ENCODE data around the gene CEACAM3. TPM values are rescaled to one million over a fixed set of nuclear protein-coding genes. Genes with fewer than 3 reads are reported as not detected.

The CEACAM3 gene
- total and polyA plus RNA-seq, 2 of the 8 experiments (the other 6 are each of a cell fraction or from before 2014, with no cell fraction given) = not detected

DNA sequence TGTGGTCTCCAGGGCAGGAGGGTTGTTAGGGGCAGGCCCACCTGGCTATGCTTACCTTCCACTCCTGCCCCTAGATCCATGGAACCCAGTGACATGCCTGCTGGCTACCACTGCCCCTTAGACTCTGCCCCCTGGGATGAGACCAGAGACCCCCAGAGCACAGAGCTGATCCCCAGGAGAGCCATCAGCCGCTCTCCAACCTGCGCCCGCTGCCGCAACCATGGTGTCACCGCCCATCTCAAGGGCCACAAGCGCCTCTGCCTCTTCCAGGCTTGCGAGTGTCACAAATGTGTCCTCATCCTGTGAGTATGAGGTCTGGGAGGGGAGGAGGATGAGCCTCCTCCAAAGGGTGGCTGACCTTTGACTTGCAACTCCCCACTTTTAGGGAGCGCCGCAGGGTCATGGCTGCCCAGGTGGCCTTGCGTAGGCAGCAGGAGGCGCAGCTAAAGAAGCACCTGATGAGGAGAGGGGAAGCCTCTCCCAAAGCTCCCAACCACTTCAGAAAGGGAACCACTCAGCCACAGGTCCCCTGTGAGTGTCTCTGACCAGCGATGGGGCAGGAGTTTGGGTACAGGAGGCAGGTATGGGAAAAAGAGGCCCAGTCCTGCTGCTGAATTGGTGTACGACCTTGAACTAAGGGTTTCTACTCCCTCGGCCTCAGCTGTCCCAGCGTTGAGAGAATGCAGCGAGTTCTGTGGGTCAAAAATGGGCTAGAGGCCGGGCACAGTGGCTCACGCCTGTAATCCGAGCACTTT, 51.1 kb downstream of the CEACAM3 start:
- FAIRE-seq = no peak
- TF ChIP-seq, protein P1, sequence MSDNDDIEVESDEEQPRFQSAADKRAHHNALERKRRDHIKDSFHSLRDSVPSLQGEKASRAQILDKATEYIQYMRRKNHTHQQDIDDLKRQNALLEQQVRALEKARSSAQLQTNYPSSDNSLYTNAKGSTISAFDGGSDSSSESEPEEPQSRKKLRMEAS (IDR thresholded peaks at IDR 0.05) = no peak
- no peak for TF ChIP-seq SIN3A (conservative IDR thresholded peaks at IDR 0.05 in 1 of 2, IDR thresholded peaks at IDR 0.05 in 1 of 2; ENCODE audit: low read depth in 1 of 2, low read length in 2 of 2)
- TF ChIP-seq SP2 (IDR thresholded peaks at IDR 0.05; ENCODE audit: low read length) = no peak
- TF ChIP-seq CEBPB (IDR thresholded peaks at IDR 0.05; ENCODE audit: low read depth, low read length) = no peak
- no peak for TF ChIP-seq RBBP5 (IDR thresholded peaks at IDR 0.05; ENCODE audit: borderline replicate concordance, low read depth, low read length)
- no peak for TF ChIP-seq CHD2 (IDR thresholded peaks at IDR 0.05; ENCODE audit: low read length)
- TF ChIP-seq BCL11A (IDR thresholded peaks at IDR 0.05; ENCODE audit: low read depth in 2 of 2, low read length in 2 of 2) = no peak
- TF ChIP-seq, protein P2, sequence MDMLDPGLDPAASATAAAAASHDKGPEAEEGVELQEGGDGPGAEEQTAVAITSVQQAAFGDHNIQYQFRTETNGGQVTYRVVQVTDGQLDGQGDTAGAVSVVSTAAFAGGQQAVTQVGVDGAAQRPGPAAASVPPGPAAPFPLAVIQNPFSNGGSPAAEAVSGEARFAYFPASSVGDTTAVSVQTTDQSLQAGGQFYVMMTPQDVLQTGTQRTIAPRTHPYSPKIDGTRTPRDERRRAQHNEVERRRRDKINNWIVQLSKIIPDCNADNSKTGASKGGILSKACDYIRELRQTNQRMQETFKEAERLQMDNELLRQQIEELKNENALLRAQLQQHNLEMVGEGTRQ (IDR thresholded peaks at IDR 0.05; ENCODE audit: low read length) = no peak
- CTCF ChIA-PET (ENCODE audit: partially characterized antibody) = interaction anchor here (0.8 to 1.5 kb wide), 2 partner anchors 11 to 13 kb away, joined by 3 to 9 read pairs; no protein-coding TSS in a partner anchor

More for the DNA sequence above, 51.1 kb downstream of the CEACAM3 start:
- Histone ChIP-seq H2BK120ac (replicated peaks; ENCODE audit: low read depth, low read length) (no peak overlapping the region), H3K23ac (ENCODE audit: insufficient read length) (no peak overlapping the region), H3K36me3 (ENCODE audit: control insufficient read depth in 2 of 4, insufficient read depth in 4 of 4, low read length in 3 of 4) (no peaks in the 10 kb centered on the region), H3K27ac (ENCODE audit: low read depth, low read length) (no peak overlapping the region), H2BK15ac (ENCODE audit: low read length) (no peak overlapping the region), H2AK5ac (ENCODE audit: low read depth, low read length) (no peak overlapping the region), H2BK20ac (ENCODE audit: low read length) (no peak overlapping the region), H3K4me2 (ENCODE audit: insufficient read depth in 1 of 2, low read depth in 2 of 2, low read length in 2 of 2) (no peak overlapping the region), H4K8ac (ENCODE audit: extremely low read depth, insufficient read depth, low read length) (peak overlapping the region; percentile 37; the same call in 1 of the 2 replicates), H3K4ac (replicated peaks; ENCODE audit: insufficient read length, low read depth, low read length) (no peak overlapping the region), H3K4me1 (replicated peaks in 1 of 4; ENCODE audit: control insufficient read depth in 3 of 4, insufficient read depth in 4 of 4, low read length in 3 of 4) (no peaks in the 10 kb centered on the region; a peak in 1 of 7 replicates), H2BK12ac (ENCODE audit: low read depth, low read length) (no peak overlapping the region), H4K91ac (replicated peaks; ENCODE audit: insufficient read length, low read length) (no peak overlapping the region), H3K79me1 (ENCODE audit: low read depth, low read length) (no peaks in the 10 kb centered on the region), H4K5ac (ENCODE audit: insufficient read length, low read depth, low read length) (no peak overlapping the region), H3K14ac (ENCODE audit: insufficient read length) (no peak overlapping the region), H3K79me2 (ENCODE audit: control insufficient read depth in 1 of 2, insufficient read depth in 2 of 2, low read length in 2 of 2) (no peaks in the 10 kb centered on the region), H3K23me2 (ENCODE audit: low read depth, low read length) (no peaks in the 10 kb centered on the region), H3K56ac (replicated peaks; ENCODE audit: insufficient read length, low read depth, low read length) (no peak overlapping the region), H2AFZ (ENCODE audit: low read length) (no peak overlapping the region), H3K9me3 (ENCODE audit: insufficient read depth in 2 of 2, low read depth in 1 of 2, low read length in 1 of 2) (peaks cover 2 to 25% of the 10 kb centered on the region in 2 experiments; a peak in 3 of 4 replicates), H3K27me3 (replicated peaks in 1 of 4; ENCODE audit: control insufficient read depth in 3 of 4, extremely low read depth in 1 of 4, insufficient read depth in 3 of 4, low read length in 3 of 4) (no peaks in the 10 kb centered on the region; a peak in 1 of 7 replicates), H2BK5ac (ENCODE audit: low read depth, low read length) (no peak overlapping the region), H3K18ac (ENCODE audit: extremely low read depth, low read length) (no peak overlapping the region), H3K4me3 (ENCODE audit: extremely low read depth in 1 of 4, insufficient read depth in 2 of 4, low read depth in 3 of 4, low read length in 4 of 4) (no peak overlapping the region), H4K20me1 (replicated peaks in 1 of 2; ENCODE audit: control insufficient read depth in 1 of 2, insufficient read depth in 2 of 2, low read length in 2 of 2) (no peaks in the 10 kb centered on the region), H3K9ac (replicated peaks in 1 of 4; ENCODE audit: extremely low read depth in 1 of 4, low read depth in 3 of 4, low read length in 3 of 4) (no peak overlapping the region)
- POLR2A ChIA-PET (ENCODE audit: partially characterized antibody) = interaction anchor here (1.2 to 1.7 kb wide), 3 partner anchors 13 to 17 kb away, joined by 3 to 6 read pairs (median 5); partner anchors contain the start of gene RPS19
- no peak for DNase-seq (ENCODE audit: low read depth in 1 of 2, low spot score in 2 of 2)
- 85% methylated on average over 17 of the region's 19 CpGs; no CpG with 5 or more reads in 1 of the 2 experiments for WGBS, 2 experiments (ENCODE audit: extremely low coverage in 1 of 2, insufficient coverage in 1 of 2, insufficient read length in 1 of 2, insufficient replicate concordance in 2 of 2, low coverage in 1 of 2, low lambda C conversion rate in 2 of 2, missing lambda C conversion rate in 1 of 2)

Data from H1 (cell line).